Activated T-helper 17 cell treated with anti-CD3 and anti-CD28 coated beads, Interleukin-2, amount 50 U/mL, for 72 hours (primary cell): Measurements from ENCODE around the gene MAN1A1. TPM values are rescaled to one million over a fixed set of nuclear protein-coding genes. Genes with fewer than 3 reads are reported as not detected.
A peak's percentile ranks its signal among the peaks of the same experiment; 100 is the strongest.

Experiments used
- ATAC-seq: fragments of 150-1000 bp; cut with Tn5 transposase; replicated peaks from 2 replicates; pipeline ENCODE4 v1.10.0; 2021; ENCODE audit warnings: mild to moderate bottlenecking, moderate library complexity
- H3K27ac Mint-ChIP-seq: one replicate; pipeline ENCODE4 v1.8.0; 2022; ENCODE audit warnings: mixed read lengths
- H3K27me3 Mint-ChIP-seq: one replicate; pipeline ENCODE4 v1.8.0; 2022; ENCODE audit warnings: mixed read lengths
- H3K36me3 Mint-ChIP-seq: one replicate; pipeline ENCODE4 v1.8.0; 2022; ENCODE audit warnings: low read depth, mild to moderate bottlenecking, mixed read lengths
- H3K4me1 Mint-ChIP-seq: one replicate; pipeline ENCODE4 v1.8.0; 2022; ENCODE audit warnings: mixed read lengths
- H3K4me3 Mint-ChIP-seq: one replicate; pipeline ENCODE4 v1.8.0; 2022; ENCODE audit warnings: mild to moderate bottlenecking, mixed read lengths
- H3K9me3 Mint-ChIP-seq: one replicate; pipeline ENCODE4 v1.8.0; 2022; ENCODE audit warnings: mixed read lengths
- total RNA-seq, 2 donors: library from RNA; stranded (reverse); gene quantifications; one replicate each; pipeline ENCODE4 v1.2.3, GENCODE V29; 2022

The MAN1A1 gene
- total RNA-seq, 2 donors from 2014 or later, result 19.1 to 23.6 TPM

DNA sequence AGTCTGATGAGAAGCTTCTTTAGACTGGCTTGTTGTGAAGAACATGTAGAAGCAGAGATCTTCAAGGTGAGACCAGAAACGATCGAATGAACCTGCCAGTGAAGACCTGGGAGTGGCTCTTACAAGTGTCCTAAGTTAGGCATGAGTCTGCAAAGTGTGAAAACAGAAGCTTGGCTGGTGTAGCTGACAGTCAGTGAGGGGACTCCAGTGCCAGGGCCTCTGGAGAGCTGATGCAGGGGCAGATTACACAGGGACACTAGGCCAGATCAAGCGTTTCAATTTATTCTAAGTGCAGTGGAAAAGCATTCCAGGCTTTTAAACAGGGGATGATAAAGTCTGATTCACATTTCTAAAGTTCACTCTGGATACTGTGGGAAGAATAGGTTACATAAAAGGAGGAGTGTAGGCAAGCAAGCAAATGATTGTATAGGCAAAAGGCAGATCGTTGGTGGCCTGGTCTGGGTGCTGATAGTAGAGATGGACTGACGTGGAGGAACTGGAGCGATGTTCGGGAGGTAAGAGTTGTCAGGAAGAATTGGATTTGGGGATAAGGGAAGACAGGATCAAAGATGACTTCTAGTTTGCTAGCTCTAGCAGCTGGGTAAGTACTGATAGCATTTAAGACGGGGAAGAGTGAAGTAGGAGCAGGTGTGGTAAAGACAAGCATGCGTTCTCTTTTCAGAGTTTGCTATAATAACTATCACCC, 133.5 kb downstream of the MAN1A1 start:
- Mint-ChIP-seq H3K36me3 (no peaks in the 10 kb centered on the region), H3K9me3 (no peaks in the 10 kb centered on the region)

GRCh38 chr6:119215309-119215708, 134.3 kb downstream of the MAN1A1 start:
- no peaks in the 10 kb centered on the region for H3K27me3 Mint-ChIP-seq
- no peaks in the 10 kb centered on the region for H3K36me3 Mint-ChIP-seq
- no peak overlapping the region for H3K27ac Mint-ChIP-seq
- no peaks in the 10 kb centered on the region for H3K4me1 Mint-ChIP-seq
- H3K9me3 Mint-ChIP-seq, result no peaks in the 10 kb centered on the region
- ATAC-seq, result no peak
- no peak overlapping the region for H3K4me3 Mint-ChIP-seq

More for the DNA sequence above, 133.5 kb downstream of the MAN1A1 start:
- Mint-ChIP-seq H3K27me3 (no peaks in the 10 kb centered on the region), H3K27ac (no peak overlapping the region), H3K4me1 (no peaks in the 10 kb centered on the region), H3K4me3 (no peak overlapping the region)
- ATAC-seq, result no peak

GRCh38 chr6:119210596-119210995, 139.0 kb downstream of the MAN1A1 start:
- Mint-ChIP-seq H3K4me3 (no peak overlapping the region), H3K27ac (no peak overlapping the region), H3K27me3 (no peaks in the 10 kb centered on the region), H3K36me3 (peaks cover 14% of the 10 kb centered on the region), H3K9me3 (no peaks in the 10 kb centered on the region), H3K4me1 (no peaks in the 10 kb centered on the region)
- no peak for ATAC-seq

- peak; percentile 18 for ATAC-seq
- no peaks in the 10 kb centered on the region for H3K9me3 Mint-ChIP-seq
- H3K27ac Mint-ChIP-seq, result no peak overlapping the region
- H3K36me3 Mint-ChIP-seq, result peaks cover 23% of the 10 kb centered on the region
- no peaks in the 10 kb centered on the region for H3K27me3 Mint-ChIP-seq
- H3K4me1 Mint-ChIP-seq, result no peaks in the 10 kb centered on the region
- H3K4me3 Mint-ChIP-seq, result no peak overlapping the region
Observed at GRCh38 chr6:119209452-119210205, 139.9 kb downstream of the MAN1A1 start.

- Mint-ChIP-seq H3K36me3 (peaks cover 36% of the 10 kb centered on the region), H3K27me3 (no peaks in the 10 kb centered on the region), H3K9me3 (no peaks in the 10 kb centered on the region), H3K4me3 (no peak overlapping the region), H3K27ac (no peak overlapping the region), H3K4me1 (no peaks in the 10 kb centered on the region)
- ATAC-seq, result no peak
Observed at GRCh38 chr6:119207971-119208725, 141.4 kb downstream of the MAN1A1 start.

DNA sequence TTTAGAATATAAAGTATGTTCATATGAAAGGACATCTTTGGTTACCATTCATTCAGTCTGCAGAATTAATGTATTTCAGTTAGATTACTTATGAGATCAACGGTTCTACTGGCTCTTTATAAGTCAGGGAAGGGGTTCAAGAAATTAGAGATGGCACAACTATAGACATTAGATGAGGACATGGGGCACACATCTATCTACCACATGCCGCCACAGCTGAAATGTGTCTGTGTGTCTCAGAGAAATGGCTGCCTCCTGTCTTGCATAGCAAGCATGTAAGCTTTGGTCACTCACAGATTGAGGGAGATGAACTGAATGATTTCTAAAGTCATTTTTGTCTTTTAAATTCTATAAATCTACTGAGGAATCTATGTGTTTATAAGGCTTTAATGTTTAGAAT, 142.2 kb downstream of the MAN1A1 start:
- H3K4me3 Mint-ChIP-seq, result no peak overlapping the region

GRCh38 chr6:119205911-119206618, 143.5 kb downstream of the MAN1A1 start:
- H3K36me3 Mint-ChIP-seq, result peaks cover 51% of the 10 kb centered on the region
- H3K27me3 Mint-ChIP-seq, result no peaks in the 10 kb centered on the region
- no peak overlapping the region for H3K4me3 Mint-ChIP-seq
- peak; percentile 35 for ATAC-seq
- no peaks in the 10 kb centered on the region for H3K4me1 Mint-ChIP-seq
- peak overlapping the region; percentile 7 for H3K27ac Mint-ChIP-seq
- H3K9me3 Mint-ChIP-seq, result no peaks in the 10 kb centered on the region

More for the DNA sequence above, 142.2 kb downstream of the MAN1A1 start:
- Mint-ChIP-seq H3K36me3 (peaks cover 44% of the 10 kb centered on the region), H3K9me3 (no peaks in the 10 kb centered on the region), H3K27me3 (no peaks in the 10 kb centered on the region), H3K27ac (no peak overlapping the region), H3K4me1 (no peaks in the 10 kb centered on the region)
- ATAC-seq, result no peak

GRCh38 chr6:119204719-119205118, 144.8 kb downstream of the MAN1A1 start:
- Mint-ChIP-seq H3K4me1 (no peaks in the 10 kb centered on the region), H3K27me3 (no peaks in the 10 kb centered on the region), H3K9me3 (no peaks in the 10 kb centered on the region), H3K36me3 (peaks cover 58% of the 10 kb centered on the region), H3K4me3 (no peak overlapping the region), H3K27ac (no peak overlapping the region)
- ATAC-seq, result no peak

DNA sequence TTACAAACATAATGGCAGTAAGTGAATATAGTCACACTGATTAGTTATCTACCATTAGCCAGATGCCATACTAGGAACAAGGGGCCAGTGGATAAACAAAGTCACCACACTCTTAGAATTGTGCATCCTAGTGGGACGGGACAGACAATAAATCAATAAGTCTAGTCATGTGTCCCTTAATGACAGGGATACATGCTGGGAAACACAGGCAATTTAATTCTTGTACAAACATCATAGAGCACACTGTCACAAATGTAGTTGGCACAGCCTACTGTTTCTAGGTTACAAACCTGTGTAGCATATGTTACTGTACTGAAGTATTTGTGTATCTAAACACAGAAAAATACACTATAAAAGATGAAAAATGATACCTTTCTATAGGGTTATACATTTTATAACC, 148.1 kb downstream of the MAN1A1 start:
- Mint-ChIP-seq H3K9me3 (no peaks in the 10 kb centered on the region), H3K27ac (no peak overlapping the region), H3K27me3 (no peaks in the 10 kb centered on the region), H3K4me1 (peaks cover 4% of the 10 kb centered on the region), H3K36me3 (peaks cover 68% of the 10 kb centered on the region), H3K4me3 (no peak overlapping the region)
- no peak for ATAC-seq

DNA sequence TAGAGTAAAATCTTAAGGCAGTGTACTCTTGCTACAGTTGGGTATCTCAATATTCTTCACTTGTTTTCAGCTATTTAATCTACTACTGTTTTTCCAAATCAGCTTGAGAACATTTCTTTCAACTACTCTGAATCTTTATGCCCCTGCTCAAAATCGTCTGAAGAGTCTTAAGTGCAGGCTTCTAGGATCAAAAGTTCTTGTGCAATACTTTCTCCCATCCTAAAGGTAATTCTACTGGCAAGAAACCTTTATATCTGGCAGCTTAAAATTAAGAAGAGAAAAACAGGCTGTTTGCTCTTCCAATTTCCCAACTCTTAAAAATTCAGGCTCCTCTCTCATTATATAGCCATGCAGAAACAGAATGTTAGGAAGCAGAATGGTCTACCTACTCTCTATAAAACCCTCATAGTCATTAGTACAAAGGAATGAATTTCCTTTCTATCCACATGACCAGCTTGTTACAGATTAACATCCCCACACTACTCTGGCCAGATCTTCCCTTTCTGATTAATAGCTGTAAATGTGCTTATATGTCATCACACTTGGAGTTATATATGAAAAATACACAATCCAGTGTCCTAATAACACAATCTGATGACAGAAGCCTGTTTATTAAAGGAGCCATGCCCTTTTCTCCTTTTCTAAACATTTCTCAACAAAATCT, 148.9 kb downstream of the MAN1A1 start:
- Mint-ChIP-seq H3K27me3 (no peaks in the 10 kb centered on the region), H3K4me1 (peaks cover 4% of the 10 kb centered on the region), H3K27ac (no peak overlapping the region), H3K9me3 (no peaks in the 10 kb centered on the region), H3K36me3 (peaks cover 68% of the 10 kb centered on the region), H3K4me3 (no peak overlapping the region)
- no peak for ATAC-seq

DNA sequence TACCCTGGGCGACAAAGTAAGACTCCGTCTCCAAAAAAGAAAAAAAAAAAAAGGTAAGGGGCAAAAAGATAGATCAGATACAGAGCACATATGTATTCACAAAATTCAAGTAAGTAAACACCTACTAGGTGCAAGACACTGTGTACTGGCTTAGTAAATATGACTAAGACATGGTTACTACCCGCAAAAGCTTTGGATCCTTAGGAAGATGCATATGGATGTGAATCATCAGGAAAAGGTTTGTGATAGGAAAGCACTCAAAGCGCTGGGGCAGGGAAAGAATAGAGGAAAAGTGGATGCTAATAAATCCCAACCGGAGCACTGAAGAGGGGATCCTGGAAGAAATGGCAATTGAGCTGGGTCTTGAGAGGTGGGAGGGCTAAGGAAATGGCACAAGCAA, 152.3 kb downstream of the MAN1A1 start:
- no peaks in the 10 kb centered on the region for H3K9me3 Mint-ChIP-seq
- H3K36me3 Mint-ChIP-seq, result peaks cover 64% of the 10 kb centered on the region
- peaks cover 4% of the 10 kb centered on the region for H3K4me1 Mint-ChIP-seq
- no peak for ATAC-seq
- H3K27ac Mint-ChIP-seq, result peak overlapping the region; percentile 41
- H3K27me3 Mint-ChIP-seq, result no peaks in the 10 kb centered on the region
- H3K4me3 Mint-ChIP-seq, result no peak overlapping the region

GRCh38 chr6:119196715-119197114, 152.8 kb downstream of the MAN1A1 start:
- Mint-ChIP-seq H3K27me3 (no peaks in the 10 kb centered on the region), H3K4me3 (no peak overlapping the region), H3K27ac (peak overlapping the region; percentile 41)

DNA sequence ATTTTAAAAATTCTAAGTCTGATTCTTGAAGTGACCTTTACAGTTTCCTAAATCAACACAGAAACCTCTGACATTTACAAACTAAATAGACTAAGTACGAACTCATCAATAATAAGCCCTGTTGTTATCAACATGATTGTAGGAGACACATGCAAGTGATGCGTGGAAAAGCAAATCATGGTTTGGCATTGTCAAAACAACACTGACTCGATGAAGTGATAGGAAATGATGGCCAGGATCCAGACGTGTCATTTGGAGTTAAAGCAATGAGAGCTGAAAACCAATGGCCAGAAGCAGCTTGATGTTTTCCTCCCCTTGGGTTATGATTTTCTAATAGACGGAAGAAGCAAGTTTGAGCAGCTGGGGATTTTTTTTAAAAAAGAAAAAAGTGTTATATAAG, 153.7 kb downstream of the MAN1A1 start:
- Mint-ChIP-seq H3K27me3 (no peaks in the 10 kb centered on the region), H3K9me3 (no peaks in the 10 kb centered on the region), H3K4me1 (peaks cover 4% of the 10 kb centered on the region), H3K27ac (no peak overlapping the region), H3K4me3 (no peak overlapping the region), H3K36me3 (peaks cover 67% of the 10 kb centered on the region)
- ATAC-seq, result no peak

More at GRCh38 chr6:119196715-119197114, 152.8 kb downstream of the MAN1A1 start:
- peaks cover 4% of the 10 kb centered on the region for H3K4me1 Mint-ChIP-seq
- peaks cover 66% of the 10 kb centered on the region for H3K36me3 Mint-ChIP-seq
- H3K9me3 Mint-ChIP-seq, result no peaks in the 10 kb centered on the region
- no peak for ATAC-seq

DNA sequence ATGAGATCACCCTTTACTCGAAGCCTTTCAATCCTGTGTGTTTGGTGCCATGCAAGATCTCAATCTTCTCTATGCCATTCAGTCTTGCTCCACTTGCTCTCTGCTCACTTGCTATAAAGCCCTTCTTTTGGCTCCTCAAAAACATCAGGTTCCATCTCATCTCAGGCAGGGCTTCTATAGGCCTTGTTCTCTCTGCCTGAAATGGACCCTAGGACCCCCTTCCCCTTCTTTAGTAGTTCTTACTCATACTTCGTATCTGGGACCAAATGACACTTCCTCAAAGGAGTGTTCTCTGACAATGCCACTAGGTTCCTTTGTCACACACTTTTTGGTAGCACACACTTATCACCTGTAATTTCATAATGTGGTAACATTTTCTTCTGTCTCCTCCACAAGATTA, 154.4 kb downstream of the MAN1A1 start:
- H3K4me1 Mint-ChIP-seq, result peaks cover 4% of the 10 kb centered on the region
- H3K36me3 Mint-ChIP-seq, result peaks cover 68% of the 10 kb centered on the region
- no peak overlapping the region for H3K27ac Mint-ChIP-seq
- H3K27me3 Mint-ChIP-seq, result no peaks in the 10 kb centered on the region
- H3K9me3 Mint-ChIP-seq, result no peaks in the 10 kb centered on the region
- no peak overlapping the region for H3K4me3 Mint-ChIP-seq
- ATAC-seq, result no peak
